ENCODE data around the gene KRT86.
"Not testable (repeated sequence)": the region's sequence is repeated elsewhere in the genome, so short reads cannot be mapped to it uniquely, and the experiment has no call there.

The KRT86 gene

GRCh38 chr12:52270541-52271070 is 3.8 kb upstream of the KRT86 start:
- DNase-seq, result no peak

GRCh38 chr12:52271158-52271557 is 3.3 kb upstream of the KRT86 start:
- no peak for DNase-seq

DNA sequence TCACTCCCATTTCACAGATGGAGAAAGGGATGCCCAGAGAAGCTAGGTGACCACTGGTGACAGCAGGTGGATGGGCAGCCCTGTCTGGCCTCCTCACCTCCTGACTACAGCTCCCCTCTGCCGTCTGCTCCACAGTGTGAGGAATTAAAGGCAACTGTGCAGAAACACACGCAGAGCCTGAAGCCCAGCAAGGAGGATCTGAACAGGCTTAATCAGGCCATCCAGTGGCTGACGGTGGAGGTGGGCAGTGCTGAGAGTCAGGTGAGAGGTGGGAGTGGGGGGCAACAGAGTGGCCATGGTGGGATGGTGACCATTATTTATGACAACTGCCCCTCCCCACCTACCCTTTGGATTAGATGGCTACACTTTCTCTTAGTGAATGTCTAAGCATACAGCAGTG is 1.2 kb downstream of the KRT86 start:
- no peak for DNase-seq

DNA sequence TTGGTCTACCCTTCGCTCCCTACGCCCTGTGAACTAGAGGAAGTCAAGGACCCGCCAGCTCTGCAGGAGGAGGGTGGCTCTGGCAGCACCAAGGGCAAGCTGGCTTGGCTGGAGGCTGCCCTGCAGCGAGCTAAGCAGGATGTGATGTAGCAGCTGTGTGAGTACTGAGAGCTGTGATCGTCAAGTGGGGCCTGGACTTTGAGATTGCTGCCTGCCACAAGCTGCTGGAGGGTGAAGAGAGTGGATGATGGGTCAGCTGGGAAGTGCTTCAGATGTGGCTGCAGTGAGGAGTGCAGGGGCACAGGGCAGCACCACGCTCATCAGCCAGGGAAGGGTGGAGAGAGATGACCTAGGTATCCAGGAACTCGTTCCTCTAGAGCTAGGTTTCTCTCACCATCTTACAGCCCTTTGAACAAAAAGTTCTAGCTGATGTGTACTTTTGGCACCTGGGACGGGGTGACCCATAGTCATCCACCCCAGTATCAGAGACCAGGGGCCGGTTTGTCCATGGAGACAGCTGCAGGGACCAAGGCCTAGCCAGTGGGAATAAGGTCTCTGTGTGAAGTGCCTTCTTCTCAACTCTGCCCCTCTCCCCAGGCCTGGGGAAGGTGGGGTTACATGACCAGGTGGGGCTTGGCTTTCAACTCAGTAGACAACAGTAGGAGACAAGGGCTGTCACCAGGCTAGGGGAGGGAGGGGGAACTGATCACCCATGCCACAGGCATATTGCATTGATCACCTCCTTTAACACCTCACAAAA is 3.2 kb downstream of the KRT86 start:
- no peak for DNase-seq

- DNase-seq, result peak; percentile 81
These were observed 4.4 kb downstream of the KRT86 start for GRCh38 chr12:52278575-52279421.

GRCh38 chr12:52279422-52280318 is 5.2 kb downstream of the KRT86 start:
- peak; percentile 64 for DNase-seq

DNA sequence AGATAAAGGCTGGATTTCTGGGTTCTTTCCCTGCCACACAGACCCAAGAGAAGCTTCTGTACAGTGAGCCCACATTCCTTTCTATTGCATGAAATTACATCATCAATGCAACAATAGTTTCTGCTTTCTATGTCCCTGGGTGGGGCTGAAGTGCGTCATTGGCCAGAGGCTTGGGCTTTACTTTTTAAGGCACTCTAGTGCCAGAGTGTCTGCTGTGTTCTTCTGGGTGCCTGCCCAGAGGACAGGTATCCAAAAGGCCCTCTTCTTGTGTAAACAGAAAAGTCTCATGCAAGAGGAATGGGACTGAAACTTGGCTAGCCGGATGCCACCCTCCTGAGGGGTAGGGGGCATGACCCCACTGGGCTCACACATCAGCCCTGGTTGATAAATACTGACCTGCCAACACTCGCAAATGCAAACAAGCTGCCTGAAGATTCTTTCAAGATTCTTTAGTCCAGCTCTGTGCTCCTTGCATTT is 5.9 kb downstream of the KRT86 start:
- DNase-seq, result peak; percentile 96

- peak; percentile 99 for DNase-seq
These were observed 6.5 kb downstream of the KRT86 start for GRCh38 chr12:52280796-52281560.

- DNase-seq, result no peak
These were observed 10.2 kb downstream of the KRT86 start for GRCh38 chr12:52284562-52285171.

- peak; percentile 74 for DNase-seq
These were observed 10.8 kb downstream of the KRT86 start for GRCh38 chr12:52285172-52285745.

DNA sequence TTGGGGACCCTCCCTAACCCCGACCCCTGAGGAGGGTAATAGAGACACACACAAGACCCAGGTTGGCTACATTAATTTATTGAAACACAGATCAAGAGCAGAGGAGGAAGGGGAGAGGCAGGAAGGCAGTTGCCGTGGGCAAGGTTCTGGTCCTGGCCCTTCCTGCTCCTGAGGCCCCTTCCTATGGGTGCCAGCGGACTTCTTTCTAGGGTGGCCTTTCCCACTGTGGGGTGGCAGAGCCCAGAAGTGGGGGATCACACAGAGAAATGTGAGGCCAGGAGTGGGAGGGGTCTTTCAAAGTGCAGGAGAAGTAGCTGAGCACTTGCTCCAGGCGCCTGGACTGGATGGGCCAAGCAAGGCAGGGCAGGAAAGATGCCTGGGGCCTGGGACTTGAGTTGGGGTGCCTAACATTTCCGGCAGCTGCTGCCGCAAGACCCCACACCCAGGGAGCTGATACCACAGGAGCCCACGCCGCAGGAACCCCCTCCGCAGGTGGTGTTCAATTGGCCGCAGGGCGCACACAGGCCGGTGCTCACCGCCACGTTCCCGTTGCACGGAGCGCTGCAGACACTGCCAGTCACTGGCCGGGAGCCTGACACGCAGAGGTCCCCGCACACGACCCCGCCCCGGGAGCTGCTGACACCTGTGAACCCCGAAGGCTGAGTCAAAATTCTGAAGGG is 11.5 kb downstream of the KRT86 start:
- no peak for DNase-seq

GRCh38 chr12:52286857-52287785 is 12.7 kb downstream of the KRT86 start:
- not testable (repeated sequence) for DNase-seq

GRCh38 chr12:52287816-52288805 is 13.7 kb downstream of the KRT86 start:
- DNase-seq, result not testable (repeated sequence)

DNA sequence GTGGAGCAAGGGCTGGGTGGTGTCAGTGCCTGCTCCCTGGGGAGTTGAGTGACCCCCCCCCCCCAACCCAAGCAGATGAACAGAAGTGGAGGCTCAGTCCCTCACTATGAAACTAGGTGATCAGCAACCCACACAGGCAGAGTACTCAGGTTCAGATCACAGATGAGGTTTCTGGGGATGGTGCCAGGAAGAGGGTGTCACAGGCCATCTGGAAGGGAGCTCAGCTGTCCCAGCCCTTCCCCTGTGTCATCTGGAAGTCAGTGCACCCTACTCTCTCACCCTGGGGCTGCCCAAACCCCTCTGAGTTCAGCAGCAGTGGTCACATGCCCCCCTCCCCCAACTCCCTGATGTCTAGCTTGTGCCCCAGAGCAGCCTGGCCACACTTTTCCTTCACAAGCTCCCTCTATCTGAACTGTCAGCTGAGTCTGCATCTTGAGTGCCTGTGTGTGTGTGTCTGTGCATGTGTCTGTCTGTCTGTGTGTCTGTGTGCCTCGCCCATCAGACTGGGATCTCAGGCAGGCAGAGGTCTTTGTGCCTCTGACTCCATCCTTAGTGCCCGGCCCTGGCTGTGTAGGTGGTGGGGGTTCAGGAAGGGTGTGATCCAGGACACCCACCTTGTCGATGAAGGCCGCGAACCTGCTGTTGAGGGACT is 16.2 kb downstream of the KRT86 start:
- DNase-seq, result not testable (repeated sequence)

- DNase-seq, result no peak
These were observed 17.0 kb downstream of the KRT86 start, which contains the start of gene KRT81 for GRCh38 chr12:52291267-52291935. Gene KRT81, minus strand, starts transcription at chr12:52291534. Its CDS starts 69 bp downstream, at chr12:52291465.

- no peak for DNase-seq
These were observed 19.5 kb downstream of the KRT86 start for GRCh38 chr12:52293926-52294325.
